Measurements from ENCODE around the gene UBA1.

The UBA1 gene

GRCh38 chrX:47243351-47243750, 49.7 kb downstream of the UBA1 start:
- Histone ChIP-seq H3K36me3 (no peaks in the 10 kb centered on the region; the same call in 1 of the 2 replicates), H3K4me3 (ENCODE audit: low read depth, low read length) (no peak overlapping the region), H3K4me1 (no peaks in the 10 kb centered on the region), H3K27me3 (no peaks in the 10 kb centered on the region), H3K9me3 (no peaks in the 10 kb centered on the region)
- DNase-seq, result no peak
- TF ChIP-seq CTCF (IDR thresholded peaks at IDR 0.05; ENCODE audit: low read depth, low read length), result no peak

GRCh38 chrX:47244676-47245075, 51.0 kb downstream of the UBA1 start:
- Histone ChIP-seq H3K36me3 (no peaks in the 10 kb centered on the region; the same call in 1 of the 2 replicates), H3K27me3 (no peaks in the 10 kb centered on the region), H3K4me1 (no peaks in the 10 kb centered on the region), H3K4me3 (ENCODE audit: low read depth, low read length) (no peak overlapping the region), H3K9me3 (no peaks in the 10 kb centered on the region)
- no peak for TF ChIP-seq CTCF (IDR thresholded peaks at IDR 0.05; ENCODE audit: low read depth, low read length)
- DNase-seq, result no peak

- H3K4me1 ChIP-seq, result no peaks in the 10 kb centered on the region
- H3K27me3 ChIP-seq, result no peaks in the 10 kb centered on the region
- H3K9me3 ChIP-seq, result no peaks in the 10 kb centered on the region
- no peak for DNase-seq
- TF ChIP-seq CTCF (IDR thresholded peaks at IDR 0.05; ENCODE audit: low read depth, low read length), result no peak
- no peaks in the 10 kb centered on the region; the same call in 1 of the 2 replicates for H3K36me3 ChIP-seq
- H3K4me3 ChIP-seq (ENCODE audit: low read depth, low read length), result no peak overlapping the region
These were observed 51.5 kb downstream of the UBA1 start for GRCh38 chrX:47245156-47245555.

- H3K36me3 ChIP-seq, result no peaks in the 10 kb centered on the region; the same call in 1 of the 2 replicates
These were observed 53.8 kb downstream of the UBA1 start for GRCh38 chrX:47247206-47247998.

GRCh38 chrX:47247999-47248320, 54.3 kb downstream of the UBA1 start:
- DNase-seq, result no peak
- TF ChIP-seq CTCF (IDR thresholded peaks at IDR 0.05; ENCODE audit: low read depth, low read length), result no peak
- Histone ChIP-seq H3K4me1 (no peaks in the 10 kb centered on the region), H3K36me3 (no peaks in the 10 kb centered on the region; the same call in 1 of the 2 replicates), H3K4me3 (ENCODE audit: low read depth, low read length) (no peak overlapping the region), H3K9me3 (no peaks in the 10 kb centered on the region), H3K27me3 (no peaks in the 10 kb centered on the region)

More at GRCh38 chrX:47247206-47247998, 53.8 kb downstream of the UBA1 start:
- Histone ChIP-seq H3K4me3 (ENCODE audit: low read depth, low read length) (no peak overlapping the region), H3K9me3 (no peaks in the 10 kb centered on the region), H3K4me1 (no peaks in the 10 kb centered on the region), H3K27me3 (no peaks in the 10 kb centered on the region)
- no peak for DNase-seq
- TF ChIP-seq CTCF (IDR thresholded peaks at IDR 0.05; ENCODE audit: low read depth, low read length), result no peak

GRCh38 chrX:47248576-47248975, 54.9 kb downstream of the UBA1 start:
- H3K9me3 ChIP-seq, result no peaks in the 10 kb centered on the region
- H3K4me3 ChIP-seq (ENCODE audit: low read depth, low read length), result no peak overlapping the region
- no peaks in the 10 kb centered on the region; the same call in 1 of the 2 replicates for H3K36me3 ChIP-seq
- TF ChIP-seq CTCF (IDR thresholded peaks at IDR 0.05; ENCODE audit: low read depth, low read length), result no peak
- H3K4me1 ChIP-seq, result no peaks in the 10 kb centered on the region
- no peaks in the 10 kb centered on the region for H3K27me3 ChIP-seq
- DNase-seq, result no peak

All from BE2C (cell line).